ELR (cell line): ENCODE data around the gene STIMATE.

ENCODE experiments used
- DNase-seq: peaks from one replicate; pipeline ENCODE4 v3.0.0-alpha.2; 2015; ENCODE audit warnings: low read depth

The STIMATE gene

DNA sequence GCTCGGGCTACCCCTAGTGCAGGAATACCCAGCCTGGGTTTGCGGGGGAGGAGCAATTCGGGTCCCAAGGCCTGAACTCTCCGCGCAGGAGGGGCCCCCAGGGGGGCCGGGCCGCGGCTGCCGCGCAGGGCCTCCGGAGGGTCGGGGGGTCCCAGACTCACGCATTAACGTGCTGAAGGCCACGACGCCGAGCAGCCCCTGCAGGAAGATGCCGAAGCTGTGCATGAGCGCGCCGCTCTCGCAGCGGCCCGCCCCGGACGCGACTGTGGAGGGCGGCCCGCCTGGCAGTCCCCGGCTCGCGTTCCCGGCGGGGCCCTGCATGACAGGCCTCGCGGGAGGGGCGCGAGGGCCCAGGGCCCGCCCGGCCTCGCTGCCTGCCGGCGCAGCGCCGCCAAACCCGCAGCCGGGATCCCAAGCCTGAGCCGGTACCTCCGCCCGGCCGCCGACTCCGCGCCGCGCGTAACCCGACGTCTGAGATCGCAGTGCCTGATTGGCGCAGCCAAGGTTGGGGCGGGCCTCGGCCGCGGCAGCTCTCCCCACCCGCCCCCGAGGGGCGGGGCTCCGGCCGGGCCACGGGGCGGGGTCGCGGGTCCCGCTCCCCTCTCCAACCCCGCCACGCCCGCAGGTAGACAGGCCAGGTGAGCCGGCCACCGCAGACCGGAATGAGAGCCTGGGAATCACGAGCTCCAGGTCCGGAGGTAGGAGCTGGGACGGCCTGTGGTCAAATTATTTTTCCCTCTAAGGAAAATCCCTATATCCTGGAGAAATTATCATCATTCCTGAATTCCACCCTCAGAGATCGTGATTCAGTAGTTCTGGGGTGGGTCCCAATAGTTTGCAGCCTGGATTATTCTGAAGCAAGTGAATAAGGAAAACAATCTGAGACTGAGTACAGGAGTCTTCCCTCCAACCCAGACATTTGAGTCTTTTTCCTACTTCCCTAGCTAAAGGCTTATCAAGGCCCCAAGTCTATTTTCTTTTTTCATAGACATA lies at the start of gene STIMATE:
TSS of gene STIMATE (minus strand) at position 419 of the 993 bp plus-strand sequence. CDS start at position 321, 98 bp downstream.
- DNase-seq: peak; percentile 83

DNA sequence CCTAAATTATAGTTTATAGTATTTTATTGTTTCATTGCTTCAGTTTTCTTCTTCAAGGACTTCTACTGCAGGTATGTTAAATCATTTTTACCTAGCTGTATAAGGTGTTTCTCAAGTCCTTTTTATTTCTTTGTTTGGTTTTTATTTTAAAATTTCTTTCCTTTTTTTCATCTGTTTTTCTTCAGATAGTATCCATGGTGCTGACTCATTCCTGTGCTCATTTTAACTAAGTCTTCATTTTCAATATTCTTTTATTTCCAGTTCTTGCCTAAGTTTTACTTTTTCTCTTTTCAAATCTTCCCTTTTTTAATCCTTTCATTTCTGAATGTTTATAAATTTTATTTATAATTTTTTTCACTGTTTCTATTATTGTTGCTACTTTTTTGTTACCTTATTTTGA lies 42.3 kb upstream of the STIMATE start:
- DNase-seq: no peak

DNA sequence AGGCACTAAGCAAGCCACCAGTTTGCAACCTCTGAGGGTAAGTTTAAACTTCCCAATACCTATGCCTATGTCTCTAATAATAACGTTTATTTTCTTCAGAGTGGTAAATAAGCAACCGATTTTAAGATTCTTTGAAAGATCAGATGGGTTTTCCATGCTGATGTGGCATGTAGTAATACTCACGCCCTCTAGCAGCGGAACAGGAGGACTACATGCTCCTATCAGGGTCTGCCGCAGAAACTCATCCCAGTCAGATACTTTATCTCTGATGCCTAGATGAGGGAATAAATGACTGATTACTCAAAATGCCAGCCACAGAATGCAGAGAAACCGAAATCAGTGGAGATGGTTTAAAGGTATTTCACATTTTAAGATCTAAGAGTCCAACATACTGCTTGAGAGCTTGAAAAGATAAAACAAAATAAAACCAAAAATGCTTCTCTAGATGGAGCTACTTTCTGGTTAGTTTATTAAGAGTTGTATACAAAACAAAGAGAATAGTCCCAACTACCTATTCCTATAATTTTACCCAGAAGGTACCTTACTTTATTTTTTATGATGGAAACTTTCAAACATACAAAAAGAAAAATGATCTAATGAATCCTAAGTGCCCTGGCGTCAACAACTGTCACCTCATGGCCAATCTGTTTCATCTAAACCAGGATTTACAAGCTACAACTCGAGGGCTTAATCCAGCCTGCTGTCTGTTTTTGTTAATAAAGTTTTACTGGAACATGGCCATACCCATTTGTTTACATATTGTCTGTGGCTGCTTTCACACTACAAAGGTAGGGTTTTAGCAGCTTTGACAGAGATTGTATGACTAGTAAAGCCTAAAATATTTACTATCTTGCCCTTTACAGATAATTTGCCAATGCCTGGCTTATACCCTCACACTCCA lies 37.5 kb upstream of the STIMATE start:
- DNase-seq: peak; percentile 73

DNA sequence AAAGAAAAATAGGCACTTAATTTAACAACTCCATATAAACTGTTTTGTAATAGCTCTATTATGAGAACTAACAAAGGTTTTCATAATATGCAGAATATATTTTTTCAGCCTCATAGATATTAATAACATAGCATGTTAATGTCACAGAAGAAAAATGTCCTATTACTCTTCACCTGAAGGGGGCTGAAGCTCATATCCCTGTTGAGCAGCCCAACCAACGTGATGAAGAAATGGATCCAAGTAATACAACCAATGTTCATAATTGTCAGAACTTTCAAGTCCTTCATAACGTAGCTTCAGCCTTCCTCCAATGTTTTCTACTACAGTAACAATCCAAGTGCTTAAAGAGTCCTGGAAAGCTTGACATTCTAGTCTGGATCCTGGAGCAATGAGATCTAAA lies 34.5 kb upstream of the STIMATE start:
- DNase-seq: no peak

DNA sequence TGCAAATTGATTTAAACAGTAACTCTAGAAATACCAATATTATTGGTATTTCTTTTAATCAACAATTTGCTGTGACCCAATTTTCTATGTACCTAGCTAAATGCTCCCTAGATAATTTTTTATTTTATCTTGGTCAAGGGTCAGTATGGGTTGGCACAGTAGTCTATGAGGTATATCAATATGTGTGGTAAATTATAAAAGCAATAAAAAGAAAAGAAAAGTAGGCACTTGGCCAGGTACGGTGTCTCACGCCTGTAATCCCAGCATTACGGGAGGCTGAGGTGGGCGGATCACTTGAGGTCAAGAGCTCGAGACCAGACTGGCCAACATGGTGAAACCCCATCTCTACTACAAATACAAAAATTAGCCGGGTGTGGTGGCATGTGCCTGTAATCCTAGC lies 34.0 kb upstream of the STIMATE start:
- DNase-seq: no peak

DNA sequence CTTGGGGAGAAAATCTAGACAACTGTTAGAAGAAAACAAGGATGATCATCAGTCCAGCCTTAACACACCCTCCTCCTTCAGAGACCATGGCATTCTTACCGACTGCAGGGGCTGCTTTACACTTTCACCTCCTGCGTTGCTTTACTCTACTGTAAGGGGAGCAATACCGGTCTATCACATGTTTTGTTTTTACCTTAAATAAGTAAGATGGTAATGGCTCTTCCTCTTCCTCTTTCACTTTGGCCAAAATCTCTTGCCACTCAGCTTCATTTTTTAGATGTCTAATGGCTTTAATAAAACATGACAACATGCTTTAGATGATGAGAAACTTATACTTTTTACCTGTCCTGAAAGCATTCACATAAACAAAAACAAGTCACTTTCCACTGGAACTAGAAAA lies 33.4 kb upstream of the STIMATE start:
- DNase-seq: no peak

DNA sequence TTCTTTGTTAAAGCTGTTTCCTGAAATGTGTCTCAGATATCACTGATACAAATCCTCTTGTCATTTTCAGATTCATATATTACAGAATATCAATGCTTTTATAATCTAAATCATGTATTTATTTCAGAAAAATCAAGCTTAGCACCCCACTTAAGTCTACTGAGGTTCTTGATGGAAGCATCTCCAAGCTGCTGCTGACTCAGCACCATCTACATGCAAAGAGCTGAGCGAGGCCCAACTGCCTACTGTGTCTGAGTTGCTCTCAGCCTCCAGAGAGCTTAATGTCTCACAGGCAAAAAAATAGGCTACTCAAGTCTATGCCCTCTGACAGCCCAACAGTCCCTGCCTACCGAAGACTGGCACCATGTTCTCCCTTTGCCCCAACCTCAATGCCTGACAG lies 29.2 kb upstream of the STIMATE start:
- no peak for DNase-seq

DNA sequence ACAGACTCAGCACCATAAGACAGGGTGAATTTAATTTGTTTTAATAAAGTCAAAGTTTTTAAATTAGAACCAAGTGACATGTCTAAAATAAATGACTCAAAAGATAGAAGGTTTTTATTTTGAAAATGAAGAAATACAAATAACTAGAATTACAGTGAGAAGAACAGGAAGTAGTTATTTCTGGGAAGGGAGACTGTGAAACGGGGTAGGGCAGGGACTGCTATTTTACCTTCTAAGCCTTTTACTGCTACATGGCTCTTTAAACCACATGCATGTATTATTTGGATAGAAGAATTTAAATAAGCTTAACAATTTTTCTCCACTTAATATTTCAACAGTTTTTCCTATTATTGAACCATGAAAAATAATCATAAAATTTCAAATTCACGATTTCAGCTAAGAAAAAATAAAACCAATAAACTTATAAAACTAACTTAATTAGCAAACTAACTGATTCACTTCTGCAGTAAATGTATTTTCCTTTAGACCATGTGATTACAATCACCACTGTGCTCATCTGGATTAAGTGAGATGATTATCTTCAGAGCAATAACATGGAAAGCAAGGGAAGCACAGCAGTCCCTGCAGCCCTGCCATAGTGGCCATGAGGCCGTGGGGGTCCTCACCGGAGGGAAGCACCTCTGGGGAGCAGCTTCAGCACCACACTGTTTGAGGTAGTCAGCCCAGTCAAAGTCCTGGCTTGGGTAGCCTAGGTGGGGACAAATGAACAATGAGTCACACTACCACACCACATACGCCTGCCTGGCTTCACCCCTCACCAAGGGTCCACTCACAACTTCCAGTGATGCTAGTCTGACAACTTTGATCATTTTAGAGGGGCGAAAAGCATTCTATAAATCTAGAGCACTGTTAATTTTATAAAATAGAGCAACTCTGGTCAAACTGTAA lies 28.3 kb upstream of the STIMATE start:
- DNase-seq: no peak

DNA sequence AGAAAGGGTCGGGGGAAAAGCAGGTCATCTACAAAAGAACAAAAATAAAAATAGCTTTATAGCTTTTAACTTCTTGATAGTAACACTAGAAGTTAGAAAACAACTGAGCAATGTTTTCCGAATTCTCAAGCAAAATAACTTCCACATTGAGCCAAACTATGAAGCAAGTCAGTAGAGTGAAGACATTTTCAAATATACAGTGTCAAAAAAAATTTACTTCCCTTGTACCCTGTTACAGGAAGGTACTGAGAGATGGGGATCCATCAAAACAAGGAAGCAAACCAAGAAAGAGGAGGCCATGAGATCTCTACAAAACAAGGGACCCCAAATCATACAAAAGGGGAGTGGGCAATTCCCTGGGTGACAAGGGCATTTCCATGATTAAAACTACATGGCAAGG lies 26.6 kb upstream of the STIMATE start:
- no peak for DNase-seq

DNA sequence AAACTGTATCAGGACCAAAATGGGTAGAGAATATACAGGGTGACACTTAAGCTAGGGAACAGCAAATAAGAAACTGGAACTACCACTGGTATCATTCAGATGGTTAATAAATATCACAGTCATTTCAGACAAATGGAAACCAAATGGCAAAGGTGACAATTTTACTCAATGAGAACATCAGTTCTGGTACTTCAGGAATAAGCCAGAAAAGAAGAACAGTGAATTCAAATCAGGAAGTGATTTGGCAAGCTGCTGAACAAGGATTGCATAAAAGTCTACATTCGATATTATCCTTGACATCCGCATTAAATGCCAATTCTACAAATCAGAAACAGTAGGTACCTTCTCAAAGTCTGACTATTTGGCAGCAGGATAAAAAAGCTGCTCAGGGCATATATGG lies 23.5 kb upstream of the STIMATE start:
- DNase-seq: no peak

DNA sequence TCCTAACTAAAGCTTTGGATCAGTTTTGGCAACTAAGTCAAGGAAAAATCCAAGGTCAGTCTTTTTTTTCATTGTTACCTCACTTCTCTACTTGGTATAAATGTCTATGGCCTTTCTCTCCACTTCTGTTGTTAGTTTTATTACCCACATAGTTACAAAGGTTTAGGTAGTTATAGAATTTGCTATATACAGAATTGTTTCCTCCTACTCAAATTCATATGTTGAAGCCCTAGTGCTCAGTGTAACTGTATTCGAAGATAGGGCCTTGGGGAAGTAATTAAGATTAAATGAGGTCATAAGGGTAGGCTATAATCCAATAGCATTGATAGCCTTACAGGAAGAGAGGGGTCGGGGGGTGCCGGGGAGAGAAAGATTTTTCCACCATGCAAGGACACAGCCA lies 19.7 kb upstream of the STIMATE start:
- DNase-seq: no peak

DNA sequence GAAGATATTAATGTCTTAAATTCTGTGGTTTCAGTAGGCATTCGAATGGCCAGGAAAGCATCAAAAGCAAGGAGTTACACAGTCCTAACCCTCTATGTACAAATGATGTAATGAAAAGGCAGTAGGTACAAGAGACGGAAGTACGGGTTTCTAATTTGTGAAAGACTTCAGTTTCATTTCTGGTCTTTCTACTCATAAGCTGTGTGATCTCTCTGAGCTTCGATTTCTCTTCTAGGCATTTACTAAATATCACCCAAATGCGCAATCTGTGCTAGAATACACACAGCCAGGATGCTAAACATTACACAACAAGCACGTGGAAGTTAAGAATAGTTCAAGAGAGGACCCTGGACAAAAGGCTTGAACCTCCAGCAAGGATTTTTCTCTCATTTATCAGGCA lies 17.9 kb upstream of the STIMATE start:
- DNase-seq: no peak

DNA sequence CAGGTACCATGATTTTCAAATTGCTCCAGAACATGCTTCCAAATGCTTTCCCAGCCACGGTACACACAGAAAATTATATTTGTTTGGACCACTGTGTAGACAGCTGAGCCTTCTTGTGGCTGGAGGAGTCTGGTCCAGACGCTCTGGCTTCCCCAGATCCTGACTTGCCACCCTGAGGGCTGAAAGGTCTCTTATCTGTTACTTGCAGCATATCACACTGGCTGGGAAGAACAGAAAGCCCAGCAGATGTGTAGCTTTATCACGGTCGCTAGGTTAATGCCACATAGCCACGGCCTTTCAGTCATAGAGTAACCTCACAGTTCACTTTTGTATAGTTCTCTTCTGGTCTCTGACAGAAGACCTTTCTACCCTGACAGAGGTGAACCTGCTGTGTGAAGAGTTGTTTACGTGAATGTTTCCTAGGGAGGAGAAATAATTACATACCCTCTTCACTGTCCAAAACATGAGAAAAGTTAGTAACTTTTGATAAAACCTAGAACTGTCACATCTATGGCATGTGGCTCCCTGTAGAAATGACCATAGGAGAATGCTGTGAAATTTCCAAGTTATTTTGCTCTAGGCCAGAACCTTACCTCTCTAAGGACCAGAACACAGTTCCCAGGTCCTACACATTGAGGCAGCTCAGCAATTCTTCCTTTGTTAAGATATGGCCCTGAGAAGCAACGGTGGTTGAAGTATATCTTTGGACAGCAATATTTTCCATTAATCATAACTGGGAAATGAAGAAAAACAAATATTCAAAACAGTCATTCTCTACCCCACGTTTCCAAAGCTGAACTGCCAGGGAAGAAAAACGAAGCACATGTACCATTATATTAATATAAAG lies 15.8 kb upstream of the STIMATE start:
- no peak for DNase-seq

DNA sequence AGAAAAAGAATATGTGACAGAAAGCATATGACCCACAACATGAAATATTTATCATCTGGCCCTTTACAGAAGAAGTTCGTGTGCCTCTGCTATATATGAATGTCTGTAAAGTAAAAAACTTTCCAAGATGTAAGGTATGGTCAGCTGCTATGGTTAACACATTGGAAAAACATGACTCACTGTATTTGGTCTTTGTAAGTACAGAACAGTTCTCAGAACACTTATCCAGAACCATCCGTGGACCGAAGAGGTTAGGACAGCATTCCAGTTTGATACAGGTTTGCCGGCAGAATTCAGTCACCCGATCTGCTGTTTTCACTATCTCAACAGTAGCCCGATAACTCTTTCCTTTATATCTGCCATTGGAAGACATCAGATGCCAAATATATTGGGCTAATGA lies 13.5 kb upstream of the STIMATE start:
- no peak for DNase-seq

DNA sequence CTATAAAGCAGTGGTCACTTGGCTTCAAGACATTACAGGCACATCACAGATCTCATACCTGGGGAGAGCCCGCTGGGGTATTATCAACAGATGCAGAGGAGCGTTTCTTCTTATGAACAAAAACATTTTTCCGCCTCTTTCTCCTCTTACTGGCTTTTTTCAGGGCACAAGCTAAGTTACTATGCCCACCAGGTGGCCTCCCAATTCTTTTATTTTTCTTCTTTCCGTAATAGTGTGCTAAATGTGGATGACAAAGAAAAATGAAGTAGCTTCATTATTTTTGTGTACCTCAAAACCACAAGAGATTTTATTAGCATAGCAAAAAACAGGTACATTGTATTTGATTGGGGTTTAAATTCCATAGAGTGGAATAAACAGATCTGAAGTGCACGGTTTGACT lies 10.1 kb upstream of the STIMATE start:
- no peak for DNase-seq

DNA sequence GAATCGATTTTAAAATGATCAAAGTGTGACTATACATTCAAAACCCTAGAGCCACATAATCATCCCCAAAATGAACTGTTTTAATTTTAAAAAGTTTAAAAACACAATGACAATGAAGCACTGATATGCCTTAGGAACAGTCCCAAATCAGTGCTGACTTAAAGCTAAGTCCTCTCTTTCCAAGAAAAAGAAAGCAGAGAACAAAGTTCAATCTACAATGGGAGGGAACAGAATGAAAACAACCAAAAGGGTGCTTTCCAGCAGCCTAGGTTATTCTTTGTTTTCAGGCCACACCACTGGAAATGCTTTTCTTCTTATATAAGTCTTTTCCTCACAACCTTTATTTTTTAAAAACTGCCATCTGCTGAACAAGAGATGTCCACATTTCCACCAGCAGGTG lies 7.2 kb upstream of the STIMATE start:
- no peak for DNase-seq

DNA sequence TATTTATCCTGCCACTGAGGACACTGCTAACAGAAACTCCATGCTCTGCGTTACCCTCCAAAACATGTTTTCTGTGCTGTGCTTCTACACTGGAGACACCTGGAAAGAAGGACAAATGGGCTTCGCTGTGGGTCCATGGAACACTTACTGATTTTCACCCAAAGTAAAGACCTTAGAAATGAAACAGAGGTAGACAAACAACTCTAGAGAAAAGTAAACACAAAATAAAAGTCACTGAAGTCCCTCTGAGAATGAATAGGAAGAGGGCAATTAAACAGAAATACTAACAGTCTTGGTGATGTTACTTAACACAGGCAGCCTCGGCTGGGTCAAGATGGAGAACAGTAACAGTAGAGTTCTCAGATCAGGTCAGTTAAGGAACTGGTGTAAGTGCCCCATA lies 6.7 kb upstream of the STIMATE start:
- no peak for DNase-seq

DNA sequence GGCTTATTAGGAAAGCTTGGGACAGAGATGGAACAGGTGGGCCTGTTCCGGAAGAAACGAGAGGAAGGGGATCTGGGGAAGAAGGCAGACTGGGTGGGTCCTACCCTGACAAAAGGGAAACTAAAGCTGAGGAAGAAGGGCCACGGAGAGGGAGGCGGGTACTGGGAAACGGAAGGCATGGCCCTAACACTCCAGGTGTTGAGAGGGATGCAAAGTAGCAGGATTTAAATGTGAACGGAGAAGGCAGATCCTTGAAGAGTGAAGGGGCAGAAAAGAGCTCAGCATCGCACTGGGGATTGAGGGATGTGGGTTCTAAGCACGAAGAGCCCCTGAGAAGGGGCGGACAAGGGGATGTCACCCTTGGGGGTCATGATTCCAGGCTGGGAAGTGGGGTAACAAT lies 735 bp downstream of the STIMATE start:
- DNase-seq: peak; percentile 28

DNA sequence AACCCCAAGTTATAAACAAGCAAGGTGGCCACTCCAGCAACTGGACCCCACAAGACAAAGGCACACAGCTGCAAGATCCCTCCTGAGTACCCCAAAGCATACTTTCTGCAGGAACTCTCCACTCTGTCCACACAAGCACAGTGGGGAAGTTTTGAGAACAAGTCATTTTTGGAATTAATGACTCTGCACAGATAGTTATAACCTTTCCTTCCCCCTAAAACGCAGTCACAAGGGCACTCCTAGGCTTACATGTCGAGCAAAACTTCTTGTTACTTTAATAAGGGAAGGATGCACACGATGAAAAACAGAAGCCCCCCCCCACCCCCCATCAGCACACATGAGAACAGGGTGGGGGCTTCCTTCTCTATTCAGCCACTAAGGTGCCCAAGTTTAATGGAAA lies 1.2 kb downstream of the STIMATE start:
- DNase-seq: no peak

DNA sequence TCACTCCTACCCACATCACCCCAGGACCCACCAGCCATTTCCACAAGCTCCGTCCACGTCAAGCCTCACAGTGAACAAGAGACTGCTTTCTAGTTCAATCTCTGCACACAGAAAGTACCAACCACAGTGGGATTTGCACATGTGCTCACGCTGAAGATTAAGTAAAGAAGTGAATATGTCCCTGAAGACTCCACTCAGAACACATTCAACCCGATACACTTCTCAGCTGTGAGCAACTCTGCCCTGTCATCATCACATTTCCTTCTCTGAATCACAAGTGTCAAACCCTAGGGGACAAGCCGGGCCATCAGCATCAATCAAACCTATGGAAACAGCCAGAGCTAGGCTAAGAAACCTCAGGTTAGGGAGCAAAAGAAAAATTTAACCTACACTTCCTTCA lies 1.9 kb downstream of the STIMATE start:
- no peak for DNase-seq

DNA sequence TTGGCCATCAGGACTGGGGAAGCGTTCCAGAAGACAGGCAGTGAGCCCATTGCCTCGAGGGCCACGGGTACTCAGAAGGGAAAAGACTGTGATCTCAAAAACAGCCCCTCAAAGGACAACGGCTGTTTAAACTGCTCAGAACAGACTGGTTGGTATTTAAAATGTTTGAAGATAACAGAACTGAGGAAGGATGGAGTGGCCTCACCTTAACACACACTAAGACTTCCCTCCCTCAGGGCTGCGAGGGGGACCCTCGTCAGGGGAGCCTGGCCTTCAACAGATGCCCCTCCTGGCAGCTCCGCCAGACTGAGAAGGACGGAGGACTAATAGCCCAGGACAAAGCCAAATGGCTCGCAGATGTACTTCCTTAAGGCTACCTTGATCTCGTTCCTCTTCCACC lies 2.6 kb downstream of the STIMATE start:
- no peak for DNase-seq
